SK-N-SH treated with all-trans-retinoic acid at 6 μM for 48 hours (cell line): ENCODE data around the gene NAB1.

Source experiments
- ATAC-seq: fragments of 200-7000 bp; cut with Tn5 transposase; 3 replicates; pipeline ENCODE4 v1.9.1; 2020; ENCODE audit warnings: mild to moderate bottlenecking, moderate library complexity
- ARNTL ChIP-seq: fragments of 450-650 bp; formaldehyde crosslinking; IDR thresholded peaks from 2 replicates; pipeline ENCODE4 v1.5.0; 2020; ENCODE audit warnings: low read depth, mild to moderate bottlenecking, moderate library complexity, borderline replicate concordance
- BACH2 ChIP-seq: fragments of 250-450 bp; sonication (Bioruptor Pico); IDR thresholded peaks from 2 replicates; pipeline ENCODE4 v1.9.0; 2021; ENCODE audit warnings: mild to moderate bottlenecking, borderline replicate concordance
- CREB5 ChIP-seq: fragments of 250-450 bp; sonication (Bioruptor Pico); IDR thresholded peaks from 2 replicates; pipeline ENCODE4 v1.5.1; 2020; ENCODE audit warnings: low read depth, mild to moderate bottlenecking, moderate library complexity
- CSDC2 ChIP-seq: fragments of 250-450 bp; sonication (Bioruptor Pico); IDR thresholded peaks from 2 replicates; pipeline ENCODE4 v1.5.0; 2020; ENCODE audit warnings: mild to moderate bottlenecking, moderate library complexity
- CSRNP3 ChIP-seq: fragments of 250-450 bp; sonication (Bioruptor Pico); IDR thresholded peaks from 2 replicates; pipeline ENCODE4 v1.5.1; 2021; ENCODE audit warnings: mild to moderate bottlenecking, moderate library complexity
- ESRRG ChIP-seq: fragments of 250-450 bp; sonication (Bioruptor Pico); IDR thresholded peaks from 2 replicates; pipeline ENCODE4 v1.6.1; 2021; ENCODE audit warnings: mild to moderate bottlenecking
- GLIS3 ChIP-seq: fragments of 250-450 bp; sonication (Bioruptor Pico); IDR thresholded peaks from 2 replicates; pipeline ENCODE4 v1.5.0; 2020; ENCODE audit warnings: mild to moderate bottlenecking, moderate library complexity
- ISL1 ChIP-seq: fragments of 250-450 bp; sonication (Bioruptor Pico); IDR thresholded peaks from 2 replicates; pipeline ENCODE4 v2.1.2; 2022; ENCODE audit warnings: mild to moderate bottlenecking, moderate library complexity
- POU6F1 ChIP-seq: fragments of 250-450 bp; sonication (Bioruptor Pico); IDR thresholded peaks from 2 replicates; pipeline ENCODE4 v1.8.0; 2021; ENCODE audit warnings: low read depth, mild to moderate bottlenecking, moderate library complexity, borderline replicate concordance
- PPARA ChIP-seq: fragments of 250-450 bp; sonication (Bioruptor Pico); IDR thresholded peaks from 2 replicates; pipeline ENCODE4 v1.5.0; 2020; ENCODE audit warnings: mild to moderate bottlenecking, borderline replicate concordance
- RARB ChIP-seq: fragments of 250-450 bp; sonication (Bioruptor Pico); IDR thresholded peaks from 2 replicates; pipeline ENCODE4 v1.8.0; 2021; ENCODE audit warnings: mild to moderate bottlenecking, moderate library complexity
- SNAI2 ChIP-seq: fragments of 250-450 bp; sonication (Bioruptor Pico); IDR thresholded peaks from 2 replicates; pipeline ENCODE4 v1.5.0; 2020; ENCODE audit warnings: mild to moderate bottlenecking, moderate library complexity
- TCF4 ChIP-seq: fragments of 250-450 bp; sonication (Bioruptor Pico); IDR thresholded peaks from 2 replicates; pipeline ENCODE4 v1.8.0; 2021; ENCODE audit warnings: mild to moderate bottlenecking, moderate library complexity, borderline replicate concordance
- TOX ChIP-seq: fragments of 250-450 bp; sonication (Bioruptor Pico); IDR thresholded peaks from 2 replicates; pipeline ENCODE4 v1.8.0; 2021; ENCODE audit warnings: mild to moderate bottlenecking, moderate library complexity, borderline replicate concordance
- ZC3H10 ChIP-seq: fragments of 250-450 bp; sonication (Bioruptor Pico); IDR thresholded peaks from 2 replicates; pipeline ENCODE4 v1.5.1; 2021; ENCODE audit warnings: mild to moderate bottlenecking, moderate library complexity
- ZNF70 ChIP-seq: fragments of 450-650 bp; formaldehyde crosslinking; IDR thresholded peaks from 2 replicates; pipeline ENCODE4 v1.5.0; 2020; ENCODE audit warnings: mild to moderate bottlenecking, moderate library complexity
- ZNF8 ChIP-seq: fragments of 450-650 bp; formaldehyde crosslinking; IDR thresholded peaks from 2 replicates; pipeline ENCODE4 v1.5.0; 2020; ENCODE audit warnings: mild to moderate bottlenecking, moderate library complexity
- TF ChIP-seq, protein P1 (sequence below): fragments of 250-450 bp; sonication (Bioruptor Pico); IDR thresholded peaks from 2 replicates; pipeline ENCODE4 v1.5.0; 2020; ENCODE audit warnings: mild to moderate bottlenecking, moderate library complexity

NAB1 gene

GRCh38 chr2:190718652-190719526 lies 70.0 kb downstream of the NAB1 start:
- TF ChIP-seq CSDC2 (CRISPR knock-in tag) (no peak), TOX (CRISPR knock-in tag) (0 out of 2 replicates have a peak, but pooled peaks have one; percentile 20), CSRNP3 (CRISPR knock-in tag) (no peak), ESRRG (CRISPR knock-in tag) (no peak), ZNF70 (CRISPR knock-in tag) (no peak), GLIS3 (CRISPR knock-in tag) (no peak), POU6F1 (CRISPR knock-in tag) (no peak), ISL1 (peak; percentile 39; the same call in 1 of the 2 replicates), TCF4 (CRISPR knock-in tag) (no peak)
- TF ChIP-seq, protein P1, sequence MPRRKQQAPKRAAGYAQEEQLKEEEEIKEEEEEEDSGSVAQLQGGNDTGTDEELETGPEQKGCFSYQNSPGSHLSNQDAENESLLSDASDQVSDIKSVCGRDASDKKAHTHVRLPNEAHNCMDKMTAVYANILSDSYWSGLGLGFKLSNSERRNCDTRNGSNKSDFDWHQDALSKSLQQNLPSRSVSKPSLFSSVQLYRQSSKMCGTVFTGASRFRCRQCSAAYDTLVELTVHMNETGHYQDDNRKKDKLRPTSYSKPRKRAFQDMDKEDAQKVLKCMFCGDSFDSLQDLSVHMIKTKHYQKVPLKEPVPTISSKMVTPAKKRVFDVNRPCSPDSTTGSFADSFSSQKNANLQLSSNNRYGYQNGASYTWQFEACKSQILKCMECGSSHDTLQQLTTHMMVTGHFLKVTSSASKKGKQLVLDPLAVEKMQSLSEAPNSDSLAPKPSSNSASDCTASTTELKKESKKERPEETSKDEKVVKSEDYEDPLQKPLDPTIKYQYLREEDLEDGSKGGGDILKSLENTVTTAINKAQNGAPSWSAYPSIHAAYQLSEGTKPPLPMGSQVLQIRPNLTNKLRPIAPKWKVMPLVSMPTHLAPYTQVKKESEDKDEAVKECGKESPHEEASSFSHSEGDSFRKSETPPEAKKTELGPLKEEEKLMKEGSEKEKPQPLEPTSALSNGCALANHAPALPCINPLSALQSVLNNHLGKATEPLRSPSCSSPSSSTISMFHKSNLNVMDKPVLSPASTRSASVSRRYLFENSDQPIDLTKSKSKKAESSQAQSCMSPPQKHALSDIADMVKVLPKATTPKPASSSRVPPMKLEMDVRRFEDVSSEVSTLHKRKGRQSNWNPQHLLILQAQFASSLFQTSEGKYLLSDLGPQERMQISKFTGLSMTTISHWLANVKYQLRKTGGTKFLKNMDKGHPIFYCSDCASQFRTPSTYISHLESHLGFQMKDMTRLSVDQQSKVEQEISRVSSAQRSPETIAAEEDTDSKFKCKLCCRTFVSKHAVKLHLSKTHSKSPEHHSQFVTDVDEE (CRISPR knock-in tag), result no peak
- TF ChIP-seq, all 23 proteins: peak for 2
- peak; percentile 82 for ATAC-seq

DNA sequence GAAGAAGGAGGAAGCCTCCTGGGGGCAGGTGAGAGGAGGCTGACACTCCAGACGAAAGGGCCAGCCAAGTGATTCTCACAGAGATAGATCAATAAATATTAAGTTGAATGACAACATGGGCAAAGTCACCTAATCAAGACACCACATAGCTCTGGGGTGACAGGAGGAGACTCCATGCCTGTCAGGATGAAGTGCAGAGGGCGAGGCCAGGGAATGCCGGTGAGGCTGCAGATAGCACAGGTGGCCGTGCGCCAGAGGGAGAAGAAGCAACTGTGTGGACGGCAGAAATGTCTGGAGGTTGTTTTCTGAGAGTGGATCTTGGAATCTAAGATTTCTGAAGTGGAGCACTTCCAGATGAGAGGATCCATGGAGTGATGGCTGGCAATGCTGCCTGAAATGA lies 71.4 kb downstream of the NAB1 start:
- ATAC-seq, result no peak
- TF ChIP-seq SNAI2 (CRISPR knock-in tag), result no peak
- TF ChIP-seq, protein P1 (CRISPR knock-in tag), result no peak
- no peak for TF ChIP-seq ARNTL (CRISPR knock-in tag)
- TF ChIP-seq ZC3H10 (CRISPR knock-in tag), result no peak
- no peak for TF ChIP-seq BACH2
- no peak for TF ChIP-seq CREB5 (CRISPR knock-in tag)
- no peak for TF ChIP-seq TCF4 (CRISPR knock-in tag)
- TF ChIP-seq RARB (CRISPR knock-in tag), result no peak
- no peak for TF ChIP-seq POU6F1 (CRISPR knock-in tag)
- TF ChIP-seq ZNF70 (CRISPR knock-in tag), result no peak
- TF ChIP-seq CSRNP3 (CRISPR knock-in tag), result no peak
- no peak for TF ChIP-seq PPARA (CRISPR knock-in tag)
- TF ChIP-seq ISL1, result no peak
- no peak for TF ChIP-seq ZNF8
- TF ChIP-seq, all 23 proteins: peak for 0
